ENCODE results near the gene TTC28.
"Not testable (repeated sequence)": the region's sequence is repeated elsewhere in the genome, so short reads cannot be mapped to it uniquely, and the experiment has no call there.

Gene TTC28

GRCh38 chr22:28172892-28173670, 506.6 kb downstream of the TTC28 start:
- no peak for DNase-seq

GRCh38 chr22:28171712-28172111, 507.9 kb downstream of the TTC28 start:
- no peak for DNase-seq

- no peak for DNase-seq
Measured at GRCh38 chr22:28171115-28171514, 508.5 kb downstream of the TTC28 start.

- DNase-seq: not testable (repeated sequence)
Measured at GRCh38 chr22:28169314-28169713, 510.3 kb downstream of the TTC28 start.

GRCh38 chr22:28155808-28156207, 523.8 kb downstream of the TTC28 start:
- DNase-seq: no peak

- no peak for DNase-seq
Measured at GRCh38 chr22:28154861-28155260, 524.8 kb downstream of the TTC28 start.

GRCh38 chr22:28151151-28151816, 528.4 kb downstream of the TTC28 start:
- DNase-seq: no peak

GRCh38 chr22:28148816-28149465, 530.7 kb downstream of the TTC28 start:
- DNase-seq: no peak

- no peak for DNase-seq
Measured at GRCh38 chr22:28147401-28147800, 532.2 kb downstream of the TTC28 start.

- no peak for DNase-seq
Measured at GRCh38 chr22:28146401-28147314, 533.0 kb downstream of the TTC28 start.

- no peak for DNase-seq
Measured at GRCh38 chr22:28143961-28144745, 535.5 kb downstream of the TTC28 start.

GRCh38 chr22:28143241-28143865, 536.3 kb downstream of the TTC28 start:
- no peak for DNase-seq

GRCh38 chr22:28142361-28142961, 537.2 kb downstream of the TTC28 start:
- peak; percentile 92 for DNase-seq

- DNase-seq: peak; percentile 78
Measured at GRCh38 chr22:28141614-28142013, 538.0 kb downstream of the TTC28 start.

GRCh38 chr22:28139961-28140360, 539.7 kb downstream of the TTC28 start:
- peak; percentile 92 for DNase-seq

- no peak for DNase-seq
Measured at GRCh38 chr22:28139516-28139915, 540.1 kb downstream of the TTC28 start.

GRCh38 chr22:28137036-28137435, 542.6 kb downstream of the TTC28 start:
- DNase-seq: no peak

GRCh38 chr22:28132466-28132865, 547.2 kb downstream of the TTC28 start:
- no peak for DNase-seq

- DNase-seq: no peak
Measured at GRCh38 chr22:28129319-28129962, 550.2 kb downstream of the TTC28 start.

GRCh38 chr22:28128827-28129226, 550.8 kb downstream of the TTC28 start:
- DNase-seq: no peak

- DNase-seq: no peak
Measured at GRCh38 chr22:28125799-28126198, 553.8 kb downstream of the TTC28 start.
